ENCODE results near the gene PTAFR.

DNA sequence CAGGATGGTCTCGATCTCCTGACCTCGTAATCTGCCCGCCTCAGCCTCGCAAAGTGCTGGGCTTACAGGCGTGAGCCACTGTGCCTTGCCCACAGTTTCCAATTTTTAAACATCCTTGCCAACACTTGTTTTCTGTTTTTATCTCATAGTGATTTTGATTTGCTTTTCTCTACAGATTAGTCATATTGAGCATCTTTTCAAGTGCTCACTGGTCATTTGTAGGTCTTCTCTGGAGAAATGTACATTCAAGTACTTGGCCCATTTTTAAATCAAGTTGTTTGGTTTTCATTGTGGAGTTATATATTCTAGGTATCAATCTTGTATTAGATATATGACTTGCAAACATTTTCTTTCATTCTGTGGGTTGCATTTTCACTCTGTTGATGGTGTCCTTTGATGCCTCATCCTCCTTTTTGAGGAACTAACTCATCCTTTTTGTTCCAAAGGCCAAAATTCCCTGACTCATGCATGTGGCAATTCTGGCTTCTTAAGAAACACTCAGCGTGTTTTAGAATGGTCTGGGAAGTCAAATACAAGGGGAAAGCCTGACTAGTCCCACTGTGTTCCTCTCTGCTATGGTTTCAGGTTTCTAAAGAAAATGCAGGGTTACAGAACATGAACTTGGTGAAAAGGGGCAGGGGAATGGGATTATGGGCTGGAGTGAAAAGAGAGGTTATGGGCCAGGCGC lies 37.3 kb downstream of the PTAFR start:
- TF ChIP-seq FOXA1 (IDR thresholded peaks at IDR 0.05) (no peak), LEF1 (IDR thresholded peaks at IDR 0.05; ENCODE audit: borderline replicate concordance) (no peak), NFRKB (IDR thresholded peaks at IDR 0.05) (no peak), L3MBTL2 (conservative IDR thresholded peaks at IDR 0.05) (no peak), SP1 (IDR thresholded peaks at IDR 0.05) (no peak), FOXM1 (IDR thresholded peaks at IDR 0.05; ENCODE audit: borderline replicate concordance) (no peak), FOXK2 (IDR thresholded peaks at IDR 0.05) (no peak), ARNT (IDR thresholded peaks at IDR 0.05) (no peak)
